WERI-Rb-1 (cell line): ENCODE data around the gene FAM167B.

Source experiments
- DNase-seq: peaks from one replicate; pipeline ENCODE4 v3.0.0-alpha.2; 2020
- H3K27ac ChIP-seq: fragments of 250-450 bp; sonication (Bioruptor Pico); 2 replicates; pipeline ENCODE4 v1.5.1; 2020; ENCODE audit warnings: mild to moderate bottlenecking, moderate library complexity
- H3K27me3 ChIP-seq: fragments of 250-450 bp; sonication (Bioruptor Pico); 2 replicates; pipeline ENCODE4 v1.5.1; 2021; ENCODE audit warnings: mild to moderate bottlenecking, low read depth, moderate library complexity; ENCODE audit not compliant: insufficient read depth, severe bottlenecking
- H3K36me3 ChIP-seq: fragments of 250-450 bp; sonication (Bioruptor Pico); 2 replicates; pipeline ENCODE4 v1.5.1; 2020; ENCODE audit warnings: mild to moderate bottlenecking, moderate library complexity
- H3K4me3 ChIP-seq: 2 replicates; pipeline ENCODE4 v1.5.1; 2011; ENCODE audit warnings: low read depth, mild to moderate bottlenecking, control low read depth, low read length
- H3K9me3 ChIP-seq: fragments of 250-450 bp; sonication (Bioruptor Pico); 2 replicates; pipeline ENCODE4 v1.5.1; 2021; ENCODE audit warnings: mild to moderate bottlenecking, moderate library complexity; ENCODE audit not compliant: severe bottlenecking
- CTCF ChIP-seq: IDR thresholded peaks from 2 replicates; pipeline ENCODE4 v1.5.1; 2011; ENCODE audit warnings: low read depth, mild to moderate bottlenecking, control low read depth, inconsistent platforms, low read length

FAM167B gene

GRCh38 chr1:32208891-32209328 lies 38.1 kb upstream of the FAM167B start, which contains the start of gene DCDC2B:
Gene DCDC2B, plus strand, starts transcription at chr1:32209089. Its CDS starts 5 bp downstream, at chr1:32209094.
- peak; percentile 42 for DNase-seq
- TF ChIP-seq CTCF: no peak
- H3K9me3 ChIP-seq: no peaks in the 10 kb centered on the region
- H3K27ac ChIP-seq: no peak within 1 kb of the TSS
- H3K36me3 ChIP-seq: peaks cover 18% of the 10 kb centered on the region
- no peaks in the 10 kb centered on the region for H3K27me3 ChIP-seq
- H3K4me3 ChIP-seq: no peak within 1 kb of the TSS

- TF ChIP-seq CTCF: peak; percentile 85
- Histone ChIP-seq H3K36me3 (peaks cover 10% of the 10 kb centered on the region), H3K27me3 (no peaks in the 10 kb centered on the region), H3K27ac (no peak overlapping the region), H3K9me3 (no peaks in the 10 kb centered on the region), H3K4me3 (no peak overlapping the region)
- peak; percentile 78 for DNase-seq
These were observed 31.2 kb upstream of the FAM167B start for GRCh38 chr1:32215629-32216480.

GRCh38 chr1:32216566-32216965 lies 30.5 kb upstream of the FAM167B start:
- Histone ChIP-seq H3K27ac (no peak overlapping the region), H3K27me3 (no peaks in the 10 kb centered on the region), H3K4me3 (no peak overlapping the region), H3K36me3 (peaks cover 10% of the 10 kb centered on the region), H3K9me3 (no peaks in the 10 kb centered on the region)
- no peak for DNase-seq
- TF ChIP-seq CTCF: no peak

- DNase-seq: no peak
- no peak overlapping the region for H3K27ac ChIP-seq
- no peak for TF ChIP-seq CTCF
- H3K36me3 ChIP-seq: peaks cover 19% of the 10 kb centered on the region
- no peaks in the 10 kb centered on the region for H3K27me3 ChIP-seq
- no peaks in the 10 kb centered on the region for H3K9me3 ChIP-seq
- no peak overlapping the region for H3K4me3 ChIP-seq
These were observed 28.0 kb upstream of the FAM167B start for GRCh38 chr1:32219022-32219421.

- Histone ChIP-seq H3K27ac (0 out of 2 replicates have a peak overlapping the region, but pooled peaks have one; percentile 16), H3K9me3 (no peaks in the 10 kb centered on the region), H3K27me3 (no peaks in the 10 kb centered on the region), H3K36me3 (peaks cover 33% of the 10 kb centered on the region), H3K4me3 (peak overlapping the region; percentile 93)
- no peak for DNase-seq
- no peak for TF ChIP-seq CTCF
These were observed 26.1 kb upstream of the FAM167B start for GRCh38 chr1:32220746-32221580.
